SJSA1 (cell line): ENCODE measurements around the gene EPAS1. TPM values are rescaled to one million over a fixed set of nuclear protein-coding genes. Genes with fewer than 3 reads are reported as not detected.

Source experiments
- DNase-seq, 2 experiments: peaks; one replicate each; pipeline ENCODE4 v3.0.0-alpha.2; 2015 to 2020; ENCODE audit warnings: low spot score in 2 of 2, low read depth in 1 of 2
- H3K27ac ChIP-seq: fragments of 250-450 bp; sonication (Bioruptor Pico); 2 replicates; pipeline ENCODE4 v1.5.1; 2020; ENCODE audit warnings: mild to moderate bottlenecking, moderate library complexity
- H3K27me3 ChIP-seq: fragments of 250-450 bp; sonication (Bioruptor Pico); replicated peaks from 2 replicates; pipeline ENCODE4 v1.5.1; 2020; ENCODE audit warnings: mild to moderate bottlenecking, moderate library complexity
- H3K36me3 ChIP-seq: fragments of 250-450 bp; sonication (Bioruptor Pico); 2 replicates; pipeline ENCODE4 v1.5.1; 2020; ENCODE audit warnings: mild to moderate bottlenecking
- H3K4me1 ChIP-seq: fragments of 250-450 bp; sonication (Bioruptor Pico); replicated peaks from 2 replicates; pipeline ENCODE4 v1.6.1; 2021; ENCODE audit warnings: mild to moderate bottlenecking
- H3K4me3 ChIP-seq: fragments of 250-450 bp; sonication (Bioruptor Pico); 2 replicates; pipeline ENCODE4 v1.5.1; 2020; ENCODE audit warnings: mild to moderate bottlenecking
- H3K9me3 ChIP-seq: fragments of 250-450 bp; sonication (Bioruptor Pico); replicated peaks from 2 replicates; pipeline ENCODE4 v1.5.1; 2020; ENCODE audit warnings: mild to moderate bottlenecking
- total RNA-seq: library from RNA; depleted of rRNA; stranded (reverse); fragments of >200 nt; shearing (Covaris generic); gene quantifications from 2 replicates; pipeline ENCODE4 v1.2.3, GENCODE V29; 2014

Gene EPAS1
- total RNA-seq, 1 experiment from 2014 or later: 12.9 TPM

- H3K4me3 ChIP-seq: no peak overlapping the region
- H3K36me3 ChIP-seq: peaks cover 8% of the 10 kb centered on the region
- no peak overlapping the region for H3K27ac ChIP-seq
- no peaks in the 10 kb centered on the region for H3K9me3 ChIP-seq
- DNase-seq: no peak
- no peaks in the 10 kb centered on the region for H3K4me1 ChIP-seq
- no peaks in the 10 kb centered on the region for H3K27me3 ChIP-seq
These were observed 54.0 kb downstream of the EPAS1 start for GRCh38 chr2:46351098-46351749.

- no peak overlapping the region for H3K27ac ChIP-seq
- no peaks in the 10 kb centered on the region for H3K4me1 ChIP-seq
- DNase-seq: no peak
- no peaks in the 10 kb centered on the region for H3K9me3 ChIP-seq
- peaks cover 8% of the 10 kb centered on the region for H3K36me3 ChIP-seq
- H3K27me3 ChIP-seq: no peaks in the 10 kb centered on the region
- H3K4me3 ChIP-seq: no peak overlapping the region
These were observed 54.5 kb downstream of the EPAS1 start for GRCh38 chr2:46351750-46352138.

DNA sequence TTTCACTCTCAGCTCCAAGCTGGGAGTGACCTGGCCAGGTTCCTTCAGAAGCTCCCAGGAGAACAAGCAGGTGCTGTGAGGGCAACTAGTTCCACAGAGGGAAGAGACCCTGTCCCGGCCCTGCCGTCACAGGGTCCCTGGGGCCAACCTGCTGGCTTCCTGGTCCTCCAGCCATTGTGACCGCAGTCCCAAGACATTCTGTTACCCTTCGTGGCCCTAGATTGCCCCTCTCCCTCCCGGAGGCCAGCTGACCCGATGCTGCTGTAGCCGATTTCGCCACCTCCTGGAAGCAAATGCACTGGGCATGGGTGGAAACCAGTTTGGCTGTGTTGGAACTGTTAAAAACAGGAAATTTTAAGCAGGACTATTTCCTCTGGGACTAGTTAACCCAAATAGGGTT, 55.4 kb downstream of the EPAS1 start:
- DNase-seq: no peak
- Histone ChIP-seq H3K36me3 (peaks cover 13% of the 10 kb centered on the region), H3K27me3 (no peaks in the 10 kb centered on the region), H3K27ac (no peak overlapping the region), H3K4me3 (no peak overlapping the region), H3K9me3 (no peaks in the 10 kb centered on the region), H3K4me1 (no peaks in the 10 kb centered on the region)

DNA sequence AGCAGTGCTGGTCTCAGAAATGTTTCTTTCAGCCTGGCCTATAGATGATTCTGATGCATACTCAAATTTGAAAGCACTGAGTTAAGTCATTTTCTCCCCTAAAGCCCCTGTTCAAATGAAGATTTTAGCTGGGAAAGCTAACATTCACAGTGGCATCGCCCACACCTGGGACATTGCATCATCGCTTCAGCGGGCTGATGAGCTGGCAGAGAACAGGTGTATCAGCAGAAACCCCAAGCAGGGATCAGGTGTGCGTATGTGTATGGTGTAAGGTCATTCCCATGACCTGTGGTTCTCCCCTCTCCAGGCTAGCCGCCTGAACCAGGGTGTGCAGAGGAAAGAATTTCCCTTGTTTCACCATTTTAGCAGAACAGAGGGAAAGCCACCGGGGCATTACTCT, 56.3 kb downstream of the EPAS1 start:
- H3K4me1 ChIP-seq: no peaks in the 10 kb centered on the region
- no peak overlapping the region for H3K27ac ChIP-seq
- no peaks in the 10 kb centered on the region for H3K9me3 ChIP-seq
- H3K4me3 ChIP-seq: no peak overlapping the region
- H3K36me3 ChIP-seq: peaks cover 13% of the 10 kb centered on the region
- H3K27me3 ChIP-seq: no peaks in the 10 kb centered on the region
- DNase-seq: no peak

DNA sequence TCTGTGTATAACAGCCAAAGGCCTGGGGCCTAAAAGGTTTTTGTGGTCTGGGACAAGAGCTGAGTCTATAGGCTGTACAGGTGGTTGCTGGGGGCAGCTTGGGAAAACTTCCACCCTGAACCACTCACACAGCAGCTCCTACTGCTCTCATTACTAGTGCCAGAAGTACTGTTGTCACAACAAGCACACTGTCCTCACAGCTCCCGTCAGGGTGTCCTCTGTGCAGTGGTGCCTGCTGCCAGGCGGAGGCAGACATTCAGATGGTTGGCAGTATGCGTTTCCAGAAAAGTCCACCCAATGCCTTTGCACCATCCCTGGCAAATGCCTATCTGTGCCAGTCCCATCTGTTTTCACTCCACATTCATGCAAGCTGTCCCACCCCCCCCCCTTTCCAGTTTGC, 58.5 kb downstream of the EPAS1 start:
- H3K27ac ChIP-seq: no peak overlapping the region
- H3K4me3 ChIP-seq: no peak overlapping the region
- no peaks in the 10 kb centered on the region for H3K4me1 ChIP-seq
- no peaks in the 10 kb centered on the region for H3K27me3 ChIP-seq
- no peaks in the 10 kb centered on the region for H3K9me3 ChIP-seq
- DNase-seq: no peak
- peaks cover 16% of the 10 kb centered on the region for H3K36me3 ChIP-seq

GRCh38 chr2:46356991-46357390, 59.8 kb downstream of the EPAS1 start:
- H3K27ac ChIP-seq: no peak overlapping the region
- no peaks in the 10 kb centered on the region for H3K4me1 ChIP-seq
- H3K9me3 ChIP-seq: no peaks in the 10 kb centered on the region
- DNase-seq: no peak
- no peaks in the 10 kb centered on the region for H3K27me3 ChIP-seq
- peaks cover 22% of the 10 kb centered on the region for H3K36me3 ChIP-seq
- no peak overlapping the region for H3K4me3 ChIP-seq

- Histone ChIP-seq H3K4me3 (no peak overlapping the region), H3K36me3 (peaks cover 19% of the 10 kb centered on the region), H3K27ac (no peak overlapping the region), H3K27me3 (no peaks in the 10 kb centered on the region), H3K4me1 (peaks cover 4% of the 10 kb centered on the region; the same call in 1 of the 2 replicates), H3K9me3 (no peaks in the 10 kb centered on the region)
- no peak for DNase-seq
These were observed 61.5 kb downstream of the EPAS1 start for GRCh38 chr2:46358713-46359112.

DNA sequence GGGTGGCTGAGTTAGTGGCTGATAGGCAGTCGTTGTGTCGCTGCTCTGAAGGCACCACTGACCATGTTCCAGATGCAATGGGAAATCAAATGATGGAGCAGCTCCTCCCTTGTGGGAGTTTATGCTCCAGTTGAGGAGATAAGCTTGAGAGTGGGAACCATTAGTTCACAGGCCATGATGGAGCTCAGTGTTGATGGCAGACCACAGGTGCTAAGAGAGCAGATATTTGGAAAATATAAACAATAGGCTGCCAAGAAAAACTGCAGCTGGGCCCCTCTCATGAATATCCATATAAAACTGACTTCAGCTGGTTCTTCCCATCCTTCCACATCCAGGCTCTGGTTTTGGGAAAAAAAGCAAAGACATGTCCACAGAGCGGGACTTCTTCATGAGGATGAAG, 63.1 kb downstream of the EPAS1 start:
- no peak for DNase-seq
- no peak overlapping the region for H3K27ac ChIP-seq
- H3K9me3 ChIP-seq: no peaks in the 10 kb centered on the region
- peaks cover 19% of the 10 kb centered on the region for H3K36me3 ChIP-seq
- H3K4me3 ChIP-seq: no peak overlapping the region
- H3K27me3 ChIP-seq: no peaks in the 10 kb centered on the region
- peaks cover 8% of the 10 kb centered on the region; the same call in 1 of the 2 replicates for H3K4me1 ChIP-seq

DNA sequence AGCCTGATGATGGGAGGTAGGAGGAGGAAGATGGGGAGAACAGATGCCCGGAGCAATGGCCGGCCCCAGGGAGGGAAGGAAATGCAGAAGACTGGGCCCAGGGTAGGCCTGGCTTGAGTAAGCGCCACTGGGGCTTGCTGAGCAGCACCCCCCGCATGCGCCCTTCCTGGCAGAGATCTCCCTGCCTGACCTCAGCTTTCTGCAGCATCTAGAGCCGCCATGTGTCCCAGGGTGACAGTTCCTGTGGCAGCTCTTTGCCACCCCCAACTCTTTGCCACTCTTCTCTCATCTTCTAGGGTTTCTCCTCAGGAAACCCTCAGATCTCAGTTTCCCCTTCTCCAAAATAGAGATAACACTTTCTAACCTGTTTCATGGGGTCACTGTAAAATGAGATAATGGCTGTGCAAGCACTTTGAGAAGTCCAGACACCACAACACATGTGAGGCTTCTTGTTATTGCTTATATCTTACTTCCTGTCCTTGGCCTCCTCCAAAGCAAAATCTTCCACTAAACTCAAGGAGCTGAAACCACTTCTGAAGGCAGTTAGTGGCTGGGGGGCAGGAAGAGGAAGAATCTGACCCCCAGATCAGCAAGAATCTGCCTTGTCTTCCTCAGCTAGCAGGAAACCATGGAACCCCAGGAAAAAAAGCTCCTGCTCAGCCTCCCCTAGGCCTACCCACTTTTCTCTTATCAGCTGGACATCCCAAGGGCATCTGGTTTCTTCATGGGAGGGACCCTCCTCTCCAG, 64.9 kb downstream of the EPAS1 start:
- peaks cover 11% of the 10 kb centered on the region; the same call in 1 of the 2 replicates for H3K4me1 ChIP-seq
- peaks cover 11% of the 10 kb centered on the region; the same call in 1 of the 2 replicates for H3K36me3 ChIP-seq
- no peak overlapping the region for H3K4me3 ChIP-seq
- H3K27me3 ChIP-seq: no peaks in the 10 kb centered on the region
- H3K9me3 ChIP-seq: no peaks in the 10 kb centered on the region
- DNase-seq: no peak
- H3K27ac ChIP-seq: no peak overlapping the region

- H3K27me3 ChIP-seq: no peaks in the 10 kb centered on the region
- H3K4me1 ChIP-seq: peaks cover 11% of the 10 kb centered on the region; the same call in 1 of the 2 replicates
- peaks cover 9% of the 10 kb centered on the region; the same call in 1 of the 2 replicates for H3K36me3 ChIP-seq
- DNase-seq: no peak
- no peaks in the 10 kb centered on the region for H3K9me3 ChIP-seq
- H3K27ac ChIP-seq: no peak overlapping the region
- no peak overlapping the region for H3K4me3 ChIP-seq
These were observed 65.4 kb downstream of the EPAS1 start for GRCh38 chr2:46362667-46363012.

GRCh38 chr2:46363535-46364170, 66.4 kb downstream of the EPAS1 start:
- Histone ChIP-seq H3K27me3 (no peaks in the 10 kb centered on the region), H3K4me3 (no peak overlapping the region), H3K36me3 (peaks cover 9% of the 10 kb centered on the region; the same call in 1 of the 2 replicates), H3K27ac (no peak overlapping the region), H3K9me3 (no peaks in the 10 kb centered on the region), H3K4me1 (peaks cover 11% of the 10 kb centered on the region; the same call in 1 of the 2 replicates)
- no peak for DNase-seq

- Histone ChIP-seq H3K4me3 (no peak overlapping the region), H3K27me3 (no peaks in the 10 kb centered on the region), H3K4me1 (peaks cover 11% of the 10 kb centered on the region; the same call in 1 of the 2 replicates), H3K27ac (no peak overlapping the region), H3K9me3 (no peaks in the 10 kb centered on the region), H3K36me3 (peaks cover 12% of the 10 kb centered on the region; the same call in 1 of the 2 replicates)
- DNase-seq: peak in 1 of 2 experiments; percentile 65
These were observed 67.7 kb downstream of the EPAS1 start for GRCh38 chr2:46364797-46365457.

DNA sequence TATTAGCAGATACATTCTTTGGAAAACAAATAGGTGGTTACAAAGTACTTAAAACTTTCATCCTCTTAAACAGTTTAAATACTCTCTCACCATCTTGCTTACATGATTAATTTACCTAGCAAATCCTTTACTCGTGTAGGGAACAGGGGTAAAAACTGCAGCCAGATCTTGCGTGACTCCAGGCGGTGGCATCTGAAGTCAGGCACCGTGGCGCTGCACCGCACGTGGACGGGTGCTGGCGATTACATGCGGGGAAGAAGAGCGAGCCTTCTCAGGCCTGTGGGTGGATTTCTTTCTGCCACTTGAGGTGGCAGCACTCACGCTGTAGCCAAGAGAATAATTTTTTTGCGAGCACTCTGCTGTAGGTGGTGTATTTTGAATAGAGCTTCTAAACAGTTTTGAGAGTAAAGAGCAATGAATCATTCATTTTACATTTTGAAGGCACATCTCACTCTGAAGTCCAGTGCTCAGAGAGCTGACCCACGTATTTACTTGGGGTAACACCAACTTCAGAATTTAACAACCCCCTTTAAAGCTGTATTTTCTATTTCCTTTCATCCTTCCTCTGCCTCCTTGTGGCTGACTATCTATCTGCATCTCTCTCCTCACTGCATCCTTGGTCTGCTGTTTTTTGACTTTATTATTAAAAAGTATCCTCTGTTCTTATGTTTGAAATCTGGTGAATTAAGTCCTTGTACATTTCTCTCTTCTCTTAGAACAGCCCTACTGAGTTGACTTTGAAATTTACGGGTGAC, 68.9 kb downstream of the EPAS1 start:
- Histone ChIP-seq H3K9me3 (no peaks in the 10 kb centered on the region), H3K36me3 (peaks cover 8% of the 10 kb centered on the region; the same call in 1 of the 2 replicates), H3K4me1 (peaks cover 11% of the 10 kb centered on the region; the same call in 1 of the 2 replicates), H3K27ac (no peak overlapping the region), H3K27me3 (no peaks in the 10 kb centered on the region), H3K4me3 (no peak overlapping the region)
- DNase-seq: peak in 1 of 2 experiments; percentile 11
